RWPE1 (cell line): ENCODE results near the gene CEACAM6.

Source experiments
- CTCF ChIA-PET: fragments of 350-600 bp; sonication (Branson Sonifier 250); formaldehyde crosslinking; extraction: SDS; loops from one replicate; lab custom pipeline; 2021; lab: Yijun Ruan, JAX
- POLR2A ChIA-PET: fragments of 400-600 bp; formaldehyde crosslinking; extraction: SDS; loops from one replicate; lab custom pipeline; 2020; ENCODE audit warnings: antibody characterized with exemption; ENCODE audit not compliant: low non-redundant PET; lab: Yijun Ruan, JAX
- DNase-seq: peaks from one replicate; pipeline ENCODE4 v3.0.0; 2012; ENCODE audit warnings: low spot score
- H3K27ac ChIP-seq: fragments of 450-650 bp; 2 replicates; pipeline ENCODE4 v1.5.1; 2017
- TF ChIP-seq, protein P1 (sequence below): fragments of 450-650 bp; conservative IDR thresholded peaks from 2 replicates; pipeline ENCODE4 v1.5.1; 2017; ENCODE audit warnings: low read depth, mild to moderate bottlenecking

Gene CEACAM6

GRCh38 chr19:41801031-41801430 lies 45.7 kb downstream of the CEACAM6 start:
- no peak overlapping the region for H3K27ac ChIP-seq
- ChIA-PET POLR2A (no interaction called here), CTCF (no interaction called here)
- no peak for DNase-seq
- TF ChIP-seq, protein P1, sequence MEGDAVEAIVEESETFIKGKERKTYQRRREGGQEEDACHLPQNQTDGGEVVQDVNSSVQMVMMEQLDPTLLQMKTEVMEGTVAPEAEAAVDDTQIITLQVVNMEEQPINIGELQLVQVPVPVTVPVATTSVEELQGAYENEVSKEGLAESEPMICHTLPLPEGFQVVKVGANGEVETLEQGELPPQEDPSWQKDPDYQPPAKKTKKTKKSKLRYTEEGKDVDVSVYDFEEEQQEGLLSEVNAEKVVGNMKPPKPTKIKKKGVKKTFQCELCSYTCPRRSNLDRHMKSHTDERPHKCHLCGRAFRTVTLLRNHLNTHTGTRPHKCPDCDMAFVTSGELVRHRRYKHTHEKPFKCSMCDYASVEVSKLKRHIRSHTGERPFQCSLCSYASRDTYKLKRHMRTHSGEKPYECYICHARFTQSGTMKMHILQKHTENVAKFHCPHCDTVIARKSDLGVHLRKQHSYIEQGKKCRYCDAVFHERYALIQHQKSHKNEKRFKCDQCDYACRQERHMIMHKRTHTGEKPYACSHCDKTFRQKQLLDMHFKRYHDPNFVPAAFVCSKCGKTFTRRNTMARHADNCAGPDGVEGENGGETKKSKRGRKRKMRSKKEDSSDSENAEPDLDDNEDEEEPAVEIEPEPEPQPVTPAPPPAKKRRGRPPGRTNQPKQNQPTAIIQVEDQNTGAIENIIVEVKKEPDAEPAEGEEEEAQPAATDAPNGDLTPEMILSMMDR: no peak

GRCh38 chr19:41801792-41802211 lies 46.5 kb downstream of the CEACAM6 start:
- ChIA-PET POLR2A (no interaction called here), CTCF (interaction anchor here (0.5 kb wide), 1 partner anchor 29 kb away, joined by 3 read pairs; no protein-coding TSS in a partner anchor)
- no peak overlapping the region for H3K27ac ChIP-seq
- no peak for DNase-seq
- TF ChIP-seq, protein P1: no peak

DNA sequence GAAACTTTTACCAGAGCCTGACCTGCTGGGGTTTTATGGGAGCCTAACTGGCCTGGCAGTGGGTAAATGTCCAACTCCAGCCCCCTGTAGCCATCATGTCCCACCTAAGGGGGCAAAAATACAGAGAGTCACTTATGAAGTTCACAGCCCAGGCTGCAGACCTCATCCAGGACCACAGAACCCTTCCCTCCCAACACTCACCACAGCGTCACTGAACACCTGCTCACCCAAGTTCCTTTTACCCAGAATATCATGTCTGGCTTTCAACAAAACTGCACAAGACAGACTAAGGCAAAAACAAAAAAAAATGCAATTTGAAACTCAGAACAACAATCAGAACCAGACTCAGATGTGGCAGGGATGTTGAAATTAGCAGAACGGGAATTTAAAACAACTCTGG lies 47.4 kb downstream of the CEACAM6 start:
- ChIA-PET CTCF (no interaction called here), POLR2A (no interaction called here)
- no peak overlapping the region for H3K27ac ChIP-seq
- no peak for DNase-seq
- TF ChIP-seq, protein P1: no peak

DNA sequence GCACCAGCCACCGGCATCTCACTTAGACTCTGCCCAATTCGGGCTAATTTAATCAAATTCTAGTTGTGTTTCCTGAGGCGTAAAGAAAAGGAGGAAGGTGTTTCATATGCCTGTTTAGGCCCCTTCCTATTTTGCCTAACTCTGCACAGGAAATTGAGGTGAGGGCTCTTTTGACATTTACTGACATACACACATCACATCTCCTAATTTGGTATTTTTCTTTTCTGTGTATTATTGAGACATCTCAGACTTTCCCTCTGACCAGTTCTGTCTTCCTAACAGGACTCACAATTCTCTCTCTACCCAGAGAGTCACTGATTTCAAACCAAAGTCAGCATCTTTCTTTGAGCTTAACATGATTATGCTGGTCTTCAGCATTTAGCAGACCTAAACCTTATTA lies 49.0 kb downstream of the CEACAM6 start:
- TF ChIP-seq, protein P1: no peak
- no peak for DNase-seq
- POLR2A ChIA-PET: no interaction called here
- H3K27ac ChIP-seq: no peak overlapping the region
- CTCF ChIA-PET: interaction anchor here (0.7 to 0.9 kb wide), 2 partner anchors 11 to 51 kb away, joined by 6 to 12 read pairs; no protein-coding TSS in a partner anchor

- no peak overlapping the region for H3K27ac ChIP-seq
- DNase-seq: no peak
- TF ChIP-seq, protein P1: no peak
- POLR2A ChIA-PET: no interaction called here
- CTCF ChIA-PET: no interaction called here
These were observed 51.8 kb downstream of the CEACAM6 start for GRCh38 chr19:41807176-41807575.

DNA sequence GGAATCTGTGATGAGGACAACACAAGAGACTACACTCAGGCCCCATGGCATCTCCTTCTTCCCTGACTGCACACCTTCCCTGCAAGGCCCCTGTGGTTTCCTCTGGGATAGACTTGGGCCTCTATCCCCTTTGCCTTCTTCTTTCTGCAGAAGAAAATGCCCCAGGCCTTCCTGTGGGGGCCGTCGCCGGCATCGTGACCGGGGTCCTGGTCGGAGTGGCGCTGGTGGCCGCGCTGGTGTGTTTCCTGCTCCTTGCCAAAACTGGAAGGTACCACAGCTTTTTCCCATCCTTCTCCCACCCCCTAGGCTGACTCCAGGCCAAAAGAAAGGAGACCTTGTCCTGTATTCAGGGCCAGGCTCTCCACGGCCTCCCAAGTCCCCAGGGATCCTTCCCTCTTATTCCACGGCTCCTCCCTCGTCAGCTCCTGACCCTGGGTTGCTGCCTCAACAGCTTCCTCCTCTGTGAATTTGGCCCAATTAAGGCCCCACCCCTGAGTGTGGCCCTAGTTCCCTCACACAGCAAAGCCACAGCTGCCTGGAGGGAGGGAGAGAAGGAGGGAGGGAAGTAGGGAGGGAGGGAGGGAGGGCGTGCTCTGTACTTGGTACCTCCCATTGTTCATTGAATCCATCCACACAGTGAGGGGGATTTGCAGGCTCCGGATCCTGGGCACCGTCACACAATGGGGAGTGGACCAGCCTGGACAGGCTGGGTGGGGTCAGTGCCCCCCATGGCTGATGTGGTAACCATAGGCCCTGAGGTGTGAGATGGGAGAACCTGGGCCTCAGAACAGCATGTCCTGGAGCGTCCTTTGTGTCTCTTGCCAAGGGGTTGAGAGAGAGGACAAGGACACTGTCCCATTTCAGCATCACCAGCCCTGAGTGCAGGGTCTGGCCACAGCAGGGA lies 53.6 kb downstream of the CEACAM6 start:
- POLR2A ChIA-PET: no interaction called here
- CTCF ChIA-PET: no interaction called here
- TF ChIP-seq, protein P1: no peak
- H3K27ac ChIP-seq: no peak overlapping the region
- DNase-seq: no peak
